GM21737 (cell line): ENCODE data around the gene KRT78.

Source experiments
- ATAC-seq: cut with Tn5 transposase; IDR thresholded peaks from one replicate; pipeline ENCODE4 v1.9.1; 2021; ENCODE audit warnings: mild to moderate bottlenecking, moderate library complexity; ENCODE audit not compliant: unreplicated experiment

KRT78 gene

GRCh38 chr12:52813203-52813819, 35.5 kb downstream of the KRT78 start:
- no peak for ATAC-seq

- ATAC-seq = no peak
These were observed 36.0 kb downstream of the KRT78 start for GRCh38 chr12:52812749-52813148.

- ATAC-seq = no peak
These were observed 36.8 kb downstream of the KRT78 start for GRCh38 chr12:52812073-52812400.

- ATAC-seq = no peak
These were observed 37.4 kb downstream of the KRT78 start for GRCh38 chr12:52811191-52812072.

- no peak for ATAC-seq
These were observed 38.2 kb downstream of the KRT78 start for GRCh38 chr12:52810554-52810953.

GRCh38 chr12:52809166-52809565, 39.6 kb downstream of the KRT78 start:
- no peak for ATAC-seq

- no peak for ATAC-seq
These were observed 40.1 kb downstream of the KRT78 start for GRCh38 chr12:52808573-52809160.

GRCh38 chr12:52807544-52808470, 41.0 kb downstream of the KRT78 start:
- no peak for ATAC-seq

GRCh38 chr12:52806821-52807543, 41.8 kb downstream of the KRT78 start:
- no peak for ATAC-seq

- no peak for ATAC-seq
These were observed 42.5 kb downstream of the KRT78 start for GRCh38 chr12:52806169-52806811.

- no peak for ATAC-seq
These were observed 43.1 kb downstream of the KRT78 start for GRCh38 chr12:52805739-52806138.

- ATAC-seq = no peak
These were observed 43.8 kb downstream of the KRT78 start for GRCh38 chr12:52805000-52805399.

GRCh38 chr12:52802442-52802841, 46.4 kb downstream of the KRT78 start:
- no peak for ATAC-seq

- ATAC-seq = no peak
These were observed 47.0 kb downstream of the KRT78 start for GRCh38 chr12:52801773-52802172.

- ATAC-seq = no peak
These were observed 48.4 kb downstream of the KRT78 start for GRCh38 chr12:52800259-52800917.

- ATAC-seq = no peak
These were observed 49.1 kb downstream of the KRT78 start for GRCh38 chr12:52799505-52800211.

- no peak for ATAC-seq
These were observed 49.9 kb downstream of the KRT78 start for GRCh38 chr12:52798671-52799504.
